Testis (tissue), 3 donors: ENCODE data around the gene ACACA. TPM values are rescaled to one million over a fixed set of nuclear protein-coding genes. Genes with fewer than 3 reads are reported as not detected.

Experiments used
- DNase-seq: peaks from one replicate; pipeline ENCODE4 v3.0.0-alpha.2; 2019
- H3K27ac ChIP-seq, 2 donors: fragments of 200-600 bp; sonication (generic); one replicate each; pipeline ENCODE4 v1.5.1; 2019
- H3K27me3 ChIP-seq: fragments of 200-600 bp; sonication (generic); one replicate; pipeline ENCODE4 v1.5.1; 2019
- H3K36me3 ChIP-seq: fragments of 200-600 bp; sonication (generic); one replicate; pipeline ENCODE4 v1.5.1; 2017; ENCODE audit warnings: low read depth; ENCODE audit errors: missing control alignments
- H3K4me1 ChIP-seq: fragments of 200-600 bp; sonication (generic); one replicate; pipeline ENCODE4 v1.5.1; 2019
- H3K4me3 ChIP-seq, 2 donors: fragments of 200-600 bp; sonication (generic); one replicate each; pipeline ENCODE4 v1.5.1; 2017 to 2019
- H3K9me3 ChIP-seq: fragments of 200-600 bp; sonication (generic); one replicate; pipeline ENCODE4 v1.5.1; 2017
- POLR2A ChIP-seq: fragments of 450-650 bp; IDR thresholded peaks from one replicate; pipeline ENCODE4 v1.6.1; 2017; ENCODE audit warnings: antibody characterized with exemption, mild to moderate bottlenecking, moderate library complexity
- WGBS, 2 donors: methylation state at CpG; one replicate each; pipeline ENCODE4 v1.1.5; 2018; 5-methylcytosine and 5-hydroxymethylcytosine counted together
- intact Hi-C: fragments of 100-400 bp; cut with DNase I; formaldehyde crosslinking; loops from one replicate; pipeline ENCODE4 v1.15.1; 2023; ENCODE audit warnings: low total_unique reads
- polyA plus RNA-seq: library from polyadenylated mRNA; stranded (reverse); fragments of 350-450 nt; fragmentation: Illumina TruSeq; extraction: RNeasy Lipid Tissue Mini Kit (QIAGEN cat#74804); gene quantifications from one replicate; pipeline ENCODE4 v1.2.3, GENCODE V29; 2014; ENCODE audit warnings: low read depth, low replicate concordance; ENCODE audit not compliant: insufficient read depth
- total RNA-seq, 2 donors: library from RNA; depleted of rRNA; stranded (reverse); fragments of >200 nt; gene quantifications; one replicate each; pipeline ENCODE4 v1.2.3, GENCODE V29; 2016
- TF ChIP-seq, protein P1 (sequence below), 3 experiments: fragments of 450-650 bp in 2 of 3; fragments of 200-600 bp in 1 of 3; sonication (generic) in 1 of 3; IDR thresholded peaks; one replicate each; pipeline ENCODE4 v1.5.1; 2016 to 2019; ENCODE audit warnings: antibody characterized with exemption in 3 of 3, mild to moderate bottlenecking in 2 of 3, moderate library complexity in 1 of 3

The ACACA gene
- total and polyA plus RNA-seq, 3 donors from 2014 or later = 43.4 to 65.0 (median 56.0) TPM

DNA sequence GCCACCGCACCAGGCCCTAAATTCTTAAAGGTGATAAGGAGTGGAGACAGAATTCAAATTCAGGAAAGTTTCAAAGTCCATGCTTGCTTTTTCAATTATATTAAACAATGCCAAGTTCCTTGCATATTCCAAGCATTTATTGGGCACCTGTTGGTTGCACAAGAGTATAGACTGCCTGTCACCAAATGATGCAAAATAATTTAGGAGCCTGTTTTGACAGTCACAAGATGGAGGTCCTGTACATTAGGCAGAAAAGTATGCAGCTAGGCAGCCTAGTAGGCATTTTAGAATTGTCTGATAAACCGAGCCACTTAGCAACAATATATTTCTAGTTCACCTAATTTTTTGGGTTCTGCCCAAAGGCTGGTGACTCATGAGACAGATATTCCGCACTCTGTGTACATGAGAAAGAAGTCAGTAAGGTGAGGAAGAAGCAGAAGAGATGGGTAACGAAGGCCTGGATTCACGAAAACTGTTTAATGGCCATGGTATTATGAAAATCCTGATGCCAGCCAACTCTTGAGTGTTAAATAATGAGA lies 7.3 kb downstream of the ACACA start:
- intact Hi-C loops = no loop called here
- Histone ChIP-seq H3K27ac (no peak overlapping the region), H3K27me3 (no peaks in the 10 kb centered on the region), H3K9me3 (no peaks in the 10 kb centered on the region), H3K36me3 (no peaks in the 10 kb centered on the region), H3K4me1 (no peaks in the 10 kb centered on the region), H3K4me3 (no peak overlapping the region)
- WGBS, 2 donors = 89 to 95% methylated on average over 5 of the region's 5 CpGs
- TF ChIP-seq, protein P1, sequence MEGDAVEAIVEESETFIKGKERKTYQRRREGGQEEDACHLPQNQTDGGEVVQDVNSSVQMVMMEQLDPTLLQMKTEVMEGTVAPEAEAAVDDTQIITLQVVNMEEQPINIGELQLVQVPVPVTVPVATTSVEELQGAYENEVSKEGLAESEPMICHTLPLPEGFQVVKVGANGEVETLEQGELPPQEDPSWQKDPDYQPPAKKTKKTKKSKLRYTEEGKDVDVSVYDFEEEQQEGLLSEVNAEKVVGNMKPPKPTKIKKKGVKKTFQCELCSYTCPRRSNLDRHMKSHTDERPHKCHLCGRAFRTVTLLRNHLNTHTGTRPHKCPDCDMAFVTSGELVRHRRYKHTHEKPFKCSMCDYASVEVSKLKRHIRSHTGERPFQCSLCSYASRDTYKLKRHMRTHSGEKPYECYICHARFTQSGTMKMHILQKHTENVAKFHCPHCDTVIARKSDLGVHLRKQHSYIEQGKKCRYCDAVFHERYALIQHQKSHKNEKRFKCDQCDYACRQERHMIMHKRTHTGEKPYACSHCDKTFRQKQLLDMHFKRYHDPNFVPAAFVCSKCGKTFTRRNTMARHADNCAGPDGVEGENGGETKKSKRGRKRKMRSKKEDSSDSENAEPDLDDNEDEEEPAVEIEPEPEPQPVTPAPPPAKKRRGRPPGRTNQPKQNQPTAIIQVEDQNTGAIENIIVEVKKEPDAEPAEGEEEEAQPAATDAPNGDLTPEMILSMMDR (IDR thresholded peaks at IDR 0.05) = no peak
- TF ChIP-seq POLR2A = no peak
- DNase-seq = no peak

DNA sequence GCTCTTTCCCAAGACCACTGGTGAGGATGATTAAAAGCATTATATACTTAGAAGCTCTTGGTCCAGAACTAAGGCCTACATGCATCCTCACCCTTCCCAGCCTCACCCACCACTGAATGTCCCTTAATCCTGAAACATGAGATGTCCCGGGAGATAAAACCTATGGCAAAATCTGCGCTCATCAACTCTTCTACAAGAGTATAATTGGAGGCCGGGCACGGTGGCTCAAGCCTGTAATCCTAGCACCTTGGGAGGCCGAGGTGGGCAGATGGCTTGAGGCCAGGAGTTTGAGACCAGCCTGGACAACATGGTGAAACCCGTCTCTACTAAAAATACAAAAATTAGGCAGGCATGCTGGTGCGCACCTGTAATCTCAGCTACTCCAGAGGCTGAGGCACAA lies 13.3 kb downstream of the ACACA start:
- H3K4me3 ChIP-seq = no peak overlapping the region
- H3K27me3 ChIP-seq = no peaks in the 10 kb centered on the region
- H3K27ac ChIP-seq = no peak overlapping the region
- H3K9me3 ChIP-seq = no peaks in the 10 kb centered on the region
- TF ChIP-seq POLR2A = no peak
- TF ChIP-seq, protein P1 (IDR thresholded peaks at IDR 0.05) = no peak
- no peaks in the 10 kb centered on the region for H3K36me3 ChIP-seq
- 93 to 96% methylated on average over 5 to 7 of the region's 7 CpGs for WGBS, 2 donors
- intact Hi-C loops = no loop called here
- no peaks in the 10 kb centered on the region for H3K4me1 ChIP-seq
- no peak for DNase-seq

DNA sequence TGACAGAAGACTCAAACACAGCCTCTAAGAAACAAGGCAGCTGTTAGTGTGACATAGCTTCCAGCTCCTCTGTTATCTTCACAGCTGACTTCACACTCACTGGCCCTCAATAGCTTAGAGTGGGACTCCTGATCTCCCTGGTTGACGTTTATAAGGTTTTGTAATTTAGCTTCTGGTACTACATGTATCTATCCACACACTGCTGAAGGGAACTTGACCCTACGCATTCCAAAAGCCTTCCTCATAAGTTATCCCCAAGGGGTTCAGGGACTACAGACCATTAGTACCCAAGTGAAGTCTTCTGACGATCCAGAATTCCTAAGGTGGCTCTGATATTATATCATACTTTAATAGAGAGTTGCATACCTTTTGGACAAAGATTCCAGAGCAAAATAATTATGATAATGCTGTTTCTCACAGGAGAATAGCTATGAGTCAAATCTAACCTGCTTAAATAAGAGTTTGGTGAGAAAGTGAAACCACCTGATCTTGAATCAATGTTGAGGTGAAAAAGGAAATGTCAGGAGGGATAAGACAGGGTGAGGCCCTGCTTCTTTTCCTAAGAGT lies 14.5 kb downstream of the ACACA start:
- DNase-seq = no peak
- no peak overlapping the region for H3K27ac ChIP-seq
- TF ChIP-seq, protein P1 (IDR thresholded peaks at IDR 0.05) = no peak
- no peak for TF ChIP-seq POLR2A

DNA sequence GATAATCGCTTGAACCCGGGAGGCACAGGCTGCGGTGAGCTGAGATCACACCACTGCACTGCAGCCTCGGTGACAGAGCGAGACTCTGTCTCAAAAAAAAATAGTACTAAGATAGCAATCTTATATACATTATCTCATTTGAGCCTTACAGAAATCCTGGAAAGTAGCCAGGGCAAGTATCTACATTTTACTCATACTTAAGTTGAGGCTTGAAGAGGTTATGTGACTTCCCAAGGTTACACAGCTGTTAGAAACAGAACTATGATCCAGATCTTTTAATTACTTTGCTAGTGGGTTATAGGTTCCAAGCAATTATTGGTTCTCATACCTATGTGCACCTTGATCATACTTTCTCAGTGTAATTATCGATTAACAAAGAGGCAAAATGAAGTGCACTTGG lies 15.5 kb downstream of the ACACA start:
- WGBS, 2 donors = 89 to 97% methylated on average over 6 of the region's 6 CpGs
- TF ChIP-seq, protein P1 (IDR thresholded peaks at IDR 0.05) = no peak
- TF ChIP-seq POLR2A = no peak
- H3K27me3 ChIP-seq = no peaks in the 10 kb centered on the region
- no peaks in the 10 kb centered on the region for H3K36me3 ChIP-seq
- no peaks in the 10 kb centered on the region for H3K9me3 ChIP-seq
- intact Hi-C loops = no loop called here
- no peak overlapping the region for H3K27ac ChIP-seq
- H3K4me1 ChIP-seq = no peaks in the 10 kb centered on the region
- DNase-seq = no peak
- no peak overlapping the region for H3K4me3 ChIP-seq

More for the DNA sequence above, 14.5 kb downstream of the ACACA start:
- H3K9me3 ChIP-seq = no peaks in the 10 kb centered on the region
- H3K27me3 ChIP-seq = no peaks in the 10 kb centered on the region
- H3K4me3 ChIP-seq = no peak overlapping the region
- WGBS, 2 donors = 47 to 55% methylated on average over 3 of the region's 3 CpGs
- H3K36me3 ChIP-seq = no peaks in the 10 kb centered on the region
- intact Hi-C loops = no loop called here
- H3K4me1 ChIP-seq = no peaks in the 10 kb centered on the region

DNA sequence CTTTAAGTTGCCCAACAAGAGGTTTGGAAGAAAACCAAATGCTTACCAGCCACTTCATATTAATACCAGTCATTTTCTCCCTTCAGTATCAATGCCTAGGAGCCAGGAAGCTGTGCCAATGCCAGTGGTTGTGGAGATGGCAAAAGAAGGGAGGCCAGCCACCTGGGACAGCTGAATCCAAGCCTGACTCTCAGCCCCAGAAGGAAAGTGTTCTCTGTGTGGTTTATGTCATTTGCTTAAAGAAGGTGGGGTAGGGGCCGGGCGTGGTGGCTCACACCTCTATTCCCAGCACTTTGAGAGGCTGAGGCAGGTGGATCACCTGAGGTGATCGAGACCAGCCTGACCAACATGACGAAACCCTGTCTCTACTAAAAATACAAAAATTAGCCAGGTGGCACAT lies 17.5 kb downstream of the ACACA start:
- TF ChIP-seq POLR2A = no peak
- TF ChIP-seq, protein P1 (IDR thresholded peaks at IDR 0.05) = no peak
- intact Hi-C loops = no loop called here
- H3K27ac ChIP-seq = no peak overlapping the region
- H3K4me3 ChIP-seq = no peak overlapping the region
- no peaks in the 10 kb centered on the region for H3K27me3 ChIP-seq
- WGBS, 2 donors = 94 to 97% methylated on average over 4 of the region's 4 CpGs
- no peaks in the 10 kb centered on the region for H3K9me3 ChIP-seq
- no peaks in the 10 kb centered on the region for H3K36me3 ChIP-seq
- H3K4me1 ChIP-seq = no peaks in the 10 kb centered on the region
- DNase-seq = no peak
